ENCODE measurements around the gene FN3KRP. TPM values are rescaled to one million over a fixed set of nuclear protein-coding genes. Genes with fewer than 3 reads are reported as not detected.

FN3KRP gene
- total and polyA plus RNA-seq, 2 donors (not counting 3 experiments of a cell fraction or from before 2014, with no cell fraction given) = 22.2 to 35.2 TPM

GRCh38 chr17:82677353-82677925, 39.1 kb upstream of the FN3KRP start:
- FAIRE-seq = no peak
- Histone ChIP-seq H3K4me3 (replicated peaks in 1 of 3; ENCODE audit: insufficient read depth in 1 of 3, low read depth in 1 of 3, low read length in 3 of 3) (no peak overlapping the region), H3K36me3 (ENCODE audit: control insufficient read depth in 2 of 2, extremely low read depth in 1 of 2, insufficient read depth in 2 of 2, low read length in 2 of 2) (no peaks in the 10 kb centered on the region), H3K9me3 (replicated peaks; ENCODE audit: control insufficient read depth, insufficient read depth, low read length) (no peaks in the 10 kb centered on the region), H3K79me2 (ENCODE audit: control insufficient read depth, insufficient read depth, low read length) (no peaks in the 10 kb centered on the region), H3K4me2 (ENCODE audit: insufficient read depth, low read length) (no peak overlapping the region), H3K9me1 (replicated peaks; ENCODE audit: control insufficient read depth, extremely low read depth, insufficient read depth, low read length) (no peaks in the 10 kb centered on the region), H3K27ac (ENCODE audit: insufficient read depth, low read depth, low read length) (no peak overlapping the region), H2AFZ (ENCODE audit: low read depth, low read length) (no peak overlapping the region), H3K9ac (replicated peaks; ENCODE audit: extremely low read depth, insufficient read depth, low read length) (no peak overlapping the region), H4K20me1 (replicated peaks; ENCODE audit: control insufficient read depth, extremely low read depth, insufficient read depth, low read length) (no peaks in the 10 kb centered on the region), H3K27me3 (ENCODE audit: control insufficient read depth in 2 of 2, insufficient read depth in 2 of 2, low read length in 2 of 2) (no peaks in the 10 kb centered on the region), H3K4me1 (ENCODE audit: control insufficient read depth, extremely low read depth, insufficient read depth, low read length) (no peaks in the 10 kb centered on the region)
- TF ChIP-seq CTCF (IDR thresholded peaks at IDR 0.05; ENCODE audit: extremely low read depth in 1 of 2, insufficient read depth in 1 of 2, low read depth in 1 of 2, low read length in 2 of 2) (no peak), FOS (IDR thresholded peaks at IDR 0.05; ENCODE audit: borderline replicate concordance, insufficient read depth, low read length) (no peak), JUN (IDR thresholded peaks at IDR 0.05; ENCODE audit: borderline replicate concordance, insufficient read depth, insufficient read length, low read depth) (no peak), MAX (IDR thresholded peaks at IDR 0.05; ENCODE audit: insufficient read depth, insufficient read length) (no peak), GATA2 (IDR thresholded peaks at IDR 0.05; ENCODE audit: insufficient read depth, insufficient read length, low read depth, low read length) (no peak), EZH2 (IDR thresholded peaks at IDR 0.05; ENCODE audit: borderline replicate concordance, low read depth, low read length, severe bottlenecking) (no peak), POLR2AphosphoS5 (IDR thresholded peaks at IDR 0.05; ENCODE audit: insufficient read depth, low read depth, low read length) (no peak), MYC (IDR thresholded peaks at IDR 0.05; ENCODE audit: low read depth, low read length) (no peak)
- POLR2A ChIA-PET = no interaction called here
- intact Hi-C loops (cut with micrococcal nuclease) (no loop called here), dilution Hi-C loops (cut with MboI; ENCODE audit: extremely low pct_ligation_motif_present, low sequenced_read_pairs) (no loop called here)
- CTCF ChIA-PET = interaction anchor here (1.2 to 1.8 kb wide), 2 partner anchors 9 to 11 kb away, joined by 4 to 5 read pairs; no protein-coding TSS in a partner anchor
- BruUV-seq (replicated peaks) = no TSS peak
- DNase-seq (ENCODE audit: low read depth, low spot score) = no peak

Data from endothelial cell of umbilical vein (primary cell).